Sigmoid colon (tissue), 7 donors: ENCODE data around the gene ARRDC3. TPM values are rescaled to one million over a fixed set of nuclear protein-coding genes. Genes with fewer than 3 reads are reported as not detected.

Experiments used
- DNase-seq: peaks from one replicate; pipeline ENCODE4 v3.0.0-alpha.2; 2019
- H3K27ac ChIP-seq, 4 donors: fragments of 200-600 bp; sonication (generic); one replicate each; pipeline ENCODE4 v1.5.1; 2016 to 2019; ENCODE audit warnings: mild to moderate bottlenecking in 1 of 4
- H3K27me3 ChIP-seq, 3 donors: fragments of 200-600 bp; sonication (generic); one replicate each; pipeline ENCODE4 v1.5.1; 2019; ENCODE audit warnings: mild to moderate bottlenecking in 1 of 3
- H3K36me3 ChIP-seq, 4 donors: fragments of 200-600 bp; sonication (generic); one replicate each; pipeline ENCODE4 v1.5.1; 2016 to 2019
- H3K4me1 ChIP-seq, 4 donors: fragments of 200-600 bp; sonication (generic); one replicate each; pipeline ENCODE4 v1.5.1; 2017 to 2019
- H3K4me3 ChIP-seq, 4 donors: fragments of 200-600 bp; sonication (generic); one replicate each; pipeline ENCODE4 v1.5.1; 2017 to 2019; ENCODE audit warnings: mild to moderate bottlenecking in 2 of 4, moderate library complexity in 1 of 4
- H3K9me3 ChIP-seq, 4 donors: fragments of 200-600 bp in 3 of 4; sonication (generic) in 3 of 4; one replicate each; pipeline versions ENCODE4 v1.5.1 to v1.6.1; 2013 to 2019
- EP300 ChIP-seq, 4 donors: sonication (generic); formaldehyde crosslinking; IDR thresholded peaks; one replicate each; pipeline ENCODE4 v1.6.1; 2017; ENCODE audit warnings: antibody characterized with exemption in 4 of 4
- POLR2A ChIP-seq, 2 donors: fragments of 450-650 bp; IDR thresholded peaks; one replicate each; pipeline ENCODE4 v1.6.1; 2016; ENCODE audit warnings: antibody characterized with exemption in 2 of 2, mild to moderate bottlenecking in 2 of 2, moderate library complexity in 2 of 2
- POLR2AphosphoS5 ChIP-seq, 4 donors: sonication (generic); formaldehyde crosslinking; IDR thresholded peaks; one replicate each; pipeline ENCODE4 v1.6.1; 2017; ENCODE audit warnings: antibody characterized with exemption in 4 of 4
- WGBS, 2 donors: extraction: QIAGEN DNeasy Blood & Tissue Kit; methylation state at CpG; one replicate each; pipeline ENCODE4 v1.1.7; 2013; 5-methylcytosine and 5-hydroxymethylcytosine counted together
- intact Hi-C: fragments of 100-400 bp; cut with DNase I; formaldehyde crosslinking; loops from one replicate; pipeline ENCODE4 v1.15.1; 2023
- polyA plus RNA-seq, 3 donors: library from polyadenylated mRNA; stranded (reverse); fragments of 200-250 nt; gene quantifications; one replicate each; pipeline ENCODE4 v1.2.3, GENCODE V29; 2013
- total RNA-seq, 4 donors: library from RNA; depleted of rRNA; stranded (reverse); fragments of >200 nt; gene quantifications; one replicate each; pipeline ENCODE4 v1.1.0, GENCODE V29; 2016
- TF ChIP-seq, protein P1 (sequence below), 4 experiments: fragments of 450-650 bp in 3 of 4; fragments of 200-600 bp in 1 of 4; IDR thresholded peaks; one replicate each; pipeline ENCODE4 v1.5.1; 2016 to 2019; ENCODE audit warnings: antibody characterized with exemption in 4 of 4, mild to moderate bottlenecking in 3 of 4, moderate library complexity in 2 of 4
- donor health status: healthy with polysubstance abuse.
- donor health status: Bipolar disorder and iron deficiency.
- donor health status: healthy.

ARRDC3 gene
- total and polyA plus RNA-seq, 7 donors = 9.7 to 66.7 (median 35.2) TPM

DNA sequence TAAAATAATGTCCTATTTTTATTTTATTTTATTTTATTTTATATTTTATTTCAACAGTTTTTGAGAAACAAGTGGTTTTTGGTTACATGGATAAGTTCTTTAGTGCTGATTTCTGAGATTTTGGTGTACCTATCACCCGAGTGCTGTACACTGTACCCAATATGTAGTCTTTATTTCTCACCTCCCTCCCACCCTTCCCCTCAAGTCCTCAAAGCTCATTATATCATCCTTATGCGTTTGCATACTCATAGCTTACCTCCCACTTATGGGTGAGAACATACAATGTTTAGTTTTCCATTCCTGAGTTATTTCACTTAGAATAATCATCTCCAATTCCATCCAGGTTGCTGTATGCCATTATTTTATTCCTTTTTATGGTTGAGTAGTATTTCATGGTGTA lies 63.5 kb downstream of the ARRDC3 start:
- Histone ChIP-seq H3K4me1 (peaks cover 0 to 3% (median 2%) of the 10 kb centered on the region in 4 donors), H3K9me3 (no peaks in the 10 kb centered on the region), H3K36me3 (no peaks in the 10 kb centered on the region), H3K27me3 (no peaks in the 10 kb centered on the region), H3K27ac (no peak overlapping the region), H3K4me3 (no peak overlapping the region)
- DNase-seq = no peak
- TF ChIP-seq POLR2A (IDR thresholded peaks at IDR 0.05) (no peak), EP300 (IDR thresholded peaks at IDR 0.05) (no peak), POLR2AphosphoS5 (IDR thresholded peaks at IDR 0.05) (no peak)
- TF ChIP-seq, protein P1, sequence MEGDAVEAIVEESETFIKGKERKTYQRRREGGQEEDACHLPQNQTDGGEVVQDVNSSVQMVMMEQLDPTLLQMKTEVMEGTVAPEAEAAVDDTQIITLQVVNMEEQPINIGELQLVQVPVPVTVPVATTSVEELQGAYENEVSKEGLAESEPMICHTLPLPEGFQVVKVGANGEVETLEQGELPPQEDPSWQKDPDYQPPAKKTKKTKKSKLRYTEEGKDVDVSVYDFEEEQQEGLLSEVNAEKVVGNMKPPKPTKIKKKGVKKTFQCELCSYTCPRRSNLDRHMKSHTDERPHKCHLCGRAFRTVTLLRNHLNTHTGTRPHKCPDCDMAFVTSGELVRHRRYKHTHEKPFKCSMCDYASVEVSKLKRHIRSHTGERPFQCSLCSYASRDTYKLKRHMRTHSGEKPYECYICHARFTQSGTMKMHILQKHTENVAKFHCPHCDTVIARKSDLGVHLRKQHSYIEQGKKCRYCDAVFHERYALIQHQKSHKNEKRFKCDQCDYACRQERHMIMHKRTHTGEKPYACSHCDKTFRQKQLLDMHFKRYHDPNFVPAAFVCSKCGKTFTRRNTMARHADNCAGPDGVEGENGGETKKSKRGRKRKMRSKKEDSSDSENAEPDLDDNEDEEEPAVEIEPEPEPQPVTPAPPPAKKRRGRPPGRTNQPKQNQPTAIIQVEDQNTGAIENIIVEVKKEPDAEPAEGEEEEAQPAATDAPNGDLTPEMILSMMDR (IDR thresholded peaks at IDR 0.05) = no peak
- 89 to 93% methylated on average over 2 of the region's 2 CpGs for WGBS, 2 donors
- intact Hi-C loops = no loop called here

DNA sequence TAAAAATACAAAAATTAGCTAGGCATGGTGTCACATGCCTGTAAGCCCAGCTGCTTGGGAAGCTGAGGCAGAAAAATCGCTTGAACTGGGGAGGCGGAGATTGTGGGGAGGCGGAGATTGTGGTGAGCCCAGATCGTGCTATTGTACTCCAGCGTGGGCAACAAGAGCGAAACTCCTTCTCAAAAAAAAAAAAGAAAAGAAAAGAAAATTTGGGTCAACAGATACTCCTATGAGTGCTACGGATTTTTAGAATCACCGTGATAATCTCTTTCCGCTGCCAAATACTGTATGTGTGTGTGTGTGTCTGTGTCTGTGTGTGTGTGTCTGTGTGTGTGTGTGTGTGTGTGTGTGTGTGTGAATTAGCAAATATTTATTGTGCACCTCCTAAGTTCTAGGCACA lies 64.4 kb downstream of the ARRDC3 start:
- no peaks in the 10 kb centered on the region for H3K9me3 ChIP-seq
- intact Hi-C loops = no loop called here

More for the DNA sequence above, 64.4 kb downstream of the ARRDC3 start:
- Histone ChIP-seq H3K27me3 (no peaks in the 10 kb centered on the region), H3K4me3 (no peak overlapping the region), H3K27ac (no peak overlapping the region), H3K36me3 (no peaks in the 10 kb centered on the region), H3K4me1 (peaks cover 0 to 12% (median 11%) of the 10 kb centered on the region in 4 donors)
- no peak for DNase-seq
- 83 to 90% methylated on average over 9 of the region's 9 CpGs for WGBS, 2 donors
- TF ChIP-seq POLR2A (IDR thresholded peaks at IDR 0.05) = no peak
- TF ChIP-seq, protein P1 (IDR thresholded peaks at IDR 0.05) = no peak
- TF ChIP-seq EP300 (IDR thresholded peaks at IDR 0.05) = no peak
- no peak for TF ChIP-seq POLR2AphosphoS5 (IDR thresholded peaks at IDR 0.05)
